Measurements from ENCODE around the gene CEP44. TPM values are rescaled to one million over a fixed set of nuclear protein-coding genes. Genes with fewer than 3 reads are reported as not detected.

The CEP44 gene
- total and polyA plus RNA-seq, 2 donors = 13.9 to 17.1 TPM

DNA sequence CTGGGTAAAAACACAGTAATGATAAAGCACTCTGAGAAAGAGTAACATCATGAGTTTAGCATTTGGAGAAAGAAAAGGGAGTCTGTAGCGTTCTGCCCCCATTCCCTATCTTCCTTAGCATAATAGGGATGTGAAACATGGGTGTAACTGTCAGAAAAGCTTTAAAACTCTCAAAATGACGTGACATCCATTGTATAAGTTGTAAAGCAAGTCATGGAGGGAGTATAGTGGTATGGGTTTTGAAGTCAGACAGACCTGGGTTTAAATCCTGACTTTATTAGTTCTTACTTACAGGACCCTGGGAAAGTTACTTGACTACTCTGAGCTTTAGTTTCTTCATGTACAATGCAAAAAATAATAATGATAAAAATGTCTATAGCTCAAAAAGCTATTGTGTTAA lies 17.3 kb upstream of the CEP44 start:
- no peaks in the 10 kb centered on the region for H3K27me3 ChIP-seq (ENCODE audit: control insufficient read depth in 2 of 2, insufficient read depth in 1 of 2, low read length in 1 of 2)
- H3K9me3 ChIP-seq (ENCODE audit: control insufficient read depth in 2 of 2, insufficient read depth in 1 of 2, low read length in 1 of 2) = no peaks in the 10 kb centered on the region
- H3K4me1 ChIP-seq (ENCODE audit: control insufficient read depth in 2 of 2, insufficient read depth in 2 of 2, low read length in 2 of 2) = no peaks in the 10 kb centered on the region
- DNase-seq (ENCODE audit: low read depth in 6 of 9, low spot score in 9 of 9) = no peak
- 95% methylated on average over 2 of the region's 2 CpGs for WGBS
- H3K36me3 ChIP-seq (ENCODE audit: control insufficient read depth in 2 of 2, insufficient read depth in 2 of 2, low read length in 1 of 2) = peaks cover 0 to 7% of the 10 kb centered on the region in 2 donors
- no peak overlapping the region for H3K27ac ChIP-seq (ENCODE audit: low read depth in 1 of 2, low read length in 1 of 2)
- no peak overlapping the region for H3K4me3 ChIP-seq (ENCODE audit: low read length in 2 of 2)

DNA sequence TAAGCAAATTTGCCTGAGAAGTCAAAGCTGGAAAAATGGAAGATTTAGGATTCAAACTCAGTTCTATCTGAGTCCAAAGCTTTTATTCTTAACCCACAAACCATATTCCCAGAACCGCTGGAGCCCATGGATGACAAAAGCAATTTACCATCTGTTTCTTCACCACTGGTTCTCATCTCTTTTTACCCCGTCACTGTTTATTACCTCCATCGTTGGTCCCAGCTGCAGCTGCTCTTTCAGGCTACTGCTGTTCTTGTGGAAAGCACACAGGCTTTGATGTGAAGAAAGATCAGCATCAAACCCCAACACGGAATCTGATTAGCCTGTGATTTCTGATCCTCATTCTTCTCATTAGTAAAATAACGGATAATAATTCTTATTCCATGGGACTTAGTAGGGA lies 9.8 kb upstream of the CEP44 start:
- no peaks in the 10 kb centered on the region for H3K9me3 ChIP-seq (ENCODE audit: control insufficient read depth in 2 of 2, insufficient read depth in 1 of 2, low read length in 1 of 2)
- no peak overlapping the region for H3K27ac ChIP-seq (ENCODE audit: low read depth in 1 of 2, low read length in 1 of 2)
- no peaks in the 10 kb centered on the region for H3K4me1 ChIP-seq (ENCODE audit: control insufficient read depth in 2 of 2, insufficient read depth in 2 of 2, low read length in 2 of 2)
- H3K36me3 ChIP-seq (ENCODE audit: control insufficient read depth in 2 of 2, insufficient read depth in 2 of 2, low read length in 1 of 2) = no peaks in the 10 kb centered on the region
- DNase-seq (ENCODE audit: low read depth in 6 of 9, low spot score in 9 of 9) = no peak
- no peaks in the 10 kb centered on the region for H3K27me3 ChIP-seq (ENCODE audit: control insufficient read depth in 2 of 2, insufficient read depth in 1 of 2, low read length in 1 of 2)
- WGBS = 90% methylated on average over 5 of the region's 5 CpGs
- no peak overlapping the region for H3K4me3 ChIP-seq (ENCODE audit: low read length in 2 of 2)

DNA sequence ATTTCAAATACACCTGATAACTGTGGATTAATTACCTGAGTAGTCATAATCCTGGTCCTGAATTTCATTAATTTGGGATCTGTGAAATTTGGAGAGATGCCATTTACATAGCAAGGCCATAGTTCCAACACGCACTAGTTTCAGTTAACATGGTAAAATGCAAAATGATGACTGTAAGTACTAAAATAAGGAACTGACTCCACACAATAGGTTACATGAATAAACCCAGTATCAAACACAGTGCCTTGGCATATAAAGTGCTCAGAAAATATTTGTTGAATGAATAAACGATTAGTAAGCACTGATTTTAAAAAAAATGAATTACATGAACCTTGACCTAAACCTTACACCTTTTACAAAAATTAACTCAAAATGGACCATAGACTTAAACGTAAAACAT lies 9.3 kb upstream of the CEP44 start:
- H3K4me3 ChIP-seq (ENCODE audit: low read length in 2 of 2) = no peak overlapping the region
- no peaks in the 10 kb centered on the region for H3K9me3 ChIP-seq (ENCODE audit: control insufficient read depth in 2 of 2, insufficient read depth in 1 of 2, low read length in 1 of 2)
- no peak for DNase-seq (ENCODE audit: low read depth in 6 of 9, low spot score in 9 of 9)
- WGBS = 99% methylated on average over 3 of the region's 3 CpGs
- no peaks in the 10 kb centered on the region for H3K4me1 ChIP-seq (ENCODE audit: control insufficient read depth in 2 of 2, insufficient read depth in 2 of 2, low read length in 2 of 2)
- no peaks in the 10 kb centered on the region for H3K27me3 ChIP-seq (ENCODE audit: control insufficient read depth in 2 of 2, insufficient read depth in 1 of 2, low read length in 1 of 2)
- no peak overlapping the region for H3K27ac ChIP-seq (ENCODE audit: low read depth in 1 of 2, low read length in 1 of 2)
- no peaks in the 10 kb centered on the region for H3K36me3 ChIP-seq (ENCODE audit: control insufficient read depth in 2 of 2, insufficient read depth in 2 of 2, low read length in 1 of 2)

DNA sequence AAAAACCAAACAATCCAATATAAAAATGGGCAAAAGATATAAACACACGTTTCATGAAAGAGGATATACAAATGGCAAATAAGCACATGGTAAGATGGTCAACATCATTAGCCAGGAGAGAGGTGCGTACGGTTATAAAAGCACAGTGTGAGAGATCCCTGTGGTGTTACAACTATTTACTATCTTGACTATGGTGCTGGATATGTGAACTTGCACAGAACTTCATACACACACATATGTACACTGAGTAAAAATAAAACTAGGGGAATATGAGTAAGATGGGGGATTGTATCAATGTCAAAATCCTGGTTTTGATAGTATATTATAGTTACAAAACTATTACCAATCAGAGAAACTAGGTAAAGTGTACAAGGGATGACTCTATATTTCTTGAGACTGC lies 8.6 kb upstream of the CEP44 start:
- H3K27me3 ChIP-seq (ENCODE audit: control insufficient read depth in 2 of 2, insufficient read depth in 1 of 2, low read length in 1 of 2) = no peaks in the 10 kb centered on the region
- no peak for DNase-seq (ENCODE audit: low read depth in 6 of 9, low spot score in 9 of 9)
- no peaks in the 10 kb centered on the region for H3K36me3 ChIP-seq (ENCODE audit: control insufficient read depth in 2 of 2, insufficient read depth in 2 of 2, low read length in 1 of 2)
- no peaks in the 10 kb centered on the region for H3K4me1 ChIP-seq (ENCODE audit: control insufficient read depth in 2 of 2, insufficient read depth in 2 of 2, low read length in 2 of 2)
- no peaks in the 10 kb centered on the region for H3K9me3 ChIP-seq (ENCODE audit: control insufficient read depth in 2 of 2, insufficient read depth in 1 of 2, low read length in 1 of 2)
- no peak overlapping the region for H3K27ac ChIP-seq (ENCODE audit: low read depth in 1 of 2, low read length in 1 of 2)
- H3K4me3 ChIP-seq (ENCODE audit: low read length in 2 of 2) = no peak overlapping the region
- WGBS = 98% methylated on average over 3 of the region's 3 CpGs

DNA sequence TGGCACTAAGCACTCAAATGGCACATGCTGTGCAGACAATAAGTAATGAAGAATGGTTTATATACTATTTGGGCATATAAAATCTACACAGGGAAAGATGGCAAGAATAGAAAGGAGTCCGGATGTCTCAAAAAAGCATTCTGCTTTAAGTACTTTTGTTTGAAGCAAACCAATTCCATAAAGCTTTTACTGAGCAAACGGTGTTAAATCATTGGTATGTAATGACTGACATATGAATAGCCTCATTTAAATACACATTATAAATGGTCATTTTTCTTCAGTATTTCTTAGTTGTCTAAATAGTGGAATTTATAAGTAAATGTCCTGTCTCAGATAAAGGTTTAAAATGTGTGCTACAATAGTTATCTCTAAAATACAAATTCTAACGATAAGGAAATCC lies 6.3 kb upstream of the CEP44 start:
- no peaks in the 10 kb centered on the region for H3K4me1 ChIP-seq (ENCODE audit: control insufficient read depth in 2 of 2, insufficient read depth in 2 of 2, low read length in 2 of 2)
- 96% methylated on average over 3 of the region's 3 CpGs for WGBS

DNA sequence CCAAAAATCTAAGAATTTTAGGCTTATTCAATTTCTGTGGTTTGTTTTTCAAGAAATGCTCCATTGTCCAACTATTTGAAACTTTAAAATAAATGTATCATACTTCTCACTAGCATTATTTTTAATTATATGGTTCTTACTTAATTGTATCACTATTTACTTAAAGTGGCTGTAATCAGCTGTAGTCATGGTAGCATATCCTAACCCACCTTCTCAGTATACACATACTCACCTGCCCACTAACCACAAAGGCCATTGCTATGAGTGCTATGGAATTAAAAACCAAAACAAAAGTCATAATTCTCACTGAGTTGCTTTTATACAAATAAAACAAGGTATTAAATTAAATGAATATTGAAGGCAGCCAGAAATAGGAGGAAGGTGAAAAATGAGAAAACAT lies 5.2 kb upstream of the CEP44 start:
- H3K27me3 ChIP-seq (ENCODE audit: control insufficient read depth in 2 of 2, insufficient read depth in 1 of 2, low read length in 1 of 2) = no peaks in the 10 kb centered on the region
- no peaks in the 10 kb centered on the region for H3K9me3 ChIP-seq (ENCODE audit: control insufficient read depth in 2 of 2, insufficient read depth in 1 of 2, low read length in 1 of 2)
- H3K36me3 ChIP-seq (ENCODE audit: control insufficient read depth in 2 of 2, insufficient read depth in 2 of 2, low read length in 1 of 2) = peaks cover 0 to 7% of the 10 kb centered on the region in 2 donors
- no peak overlapping the region for H3K27ac ChIP-seq (ENCODE audit: low read depth in 1 of 2, low read length in 1 of 2)
- DNase-seq (ENCODE audit: low read depth in 6 of 9, low spot score in 9 of 9) = no peak
- H3K4me3 ChIP-seq (ENCODE audit: low read length in 2 of 2) = no peak overlapping the region
- no peaks in the 10 kb centered on the region for H3K4me1 ChIP-seq (ENCODE audit: control insufficient read depth in 2 of 2, insufficient read depth in 2 of 2, low read length in 2 of 2)

More for the DNA sequence above, 6.3 kb upstream of the CEP44 start:
- no peak overlapping the region for H3K4me3 ChIP-seq (ENCODE audit: low read length in 2 of 2)
- no peaks in the 10 kb centered on the region for H3K9me3 ChIP-seq (ENCODE audit: control insufficient read depth in 2 of 2, insufficient read depth in 1 of 2, low read length in 1 of 2)
- DNase-seq (ENCODE audit: low read depth in 6 of 9, low spot score in 9 of 9) = no peak
- no peak overlapping the region for H3K27ac ChIP-seq (ENCODE audit: low read depth in 1 of 2, low read length in 1 of 2)
- H3K36me3 ChIP-seq (ENCODE audit: control insufficient read depth in 2 of 2, insufficient read depth in 2 of 2, low read length in 1 of 2) = peaks cover 0 to 7% of the 10 kb centered on the region in 2 donors
- no peaks in the 10 kb centered on the region for H3K27me3 ChIP-seq (ENCODE audit: control insufficient read depth in 2 of 2, insufficient read depth in 1 of 2, low read length in 1 of 2)

DNA sequence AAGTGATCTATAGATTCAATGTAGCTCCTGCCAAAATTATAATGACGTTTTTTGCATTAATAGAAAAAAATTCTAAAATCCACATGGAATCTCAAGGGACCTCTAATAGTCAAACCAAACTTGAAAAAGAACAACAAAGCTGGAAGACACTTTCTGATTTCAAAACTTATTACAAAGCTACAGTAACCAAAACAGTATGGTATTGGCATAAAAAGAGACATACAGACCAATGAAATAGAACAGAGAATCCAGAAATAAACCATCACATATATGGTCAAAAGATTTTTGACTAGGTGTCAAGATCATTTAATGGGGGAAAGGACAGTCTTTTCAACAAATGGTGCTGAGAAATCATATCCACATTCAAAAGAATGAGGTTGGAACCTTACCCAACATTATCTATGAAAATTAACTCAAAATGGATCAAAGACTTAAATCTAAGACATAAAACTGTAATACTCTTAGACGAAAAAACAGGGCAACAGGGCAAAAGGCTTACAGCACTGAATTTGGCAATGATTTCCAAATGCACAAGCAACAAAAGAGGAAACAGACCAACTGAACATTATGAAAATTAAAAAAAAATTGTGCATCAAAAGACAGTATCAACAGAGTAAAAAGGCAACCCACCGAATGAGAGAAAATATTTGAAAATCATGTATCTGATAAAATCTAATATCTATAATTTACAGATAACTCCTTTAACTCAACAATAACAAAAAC lies 4.1 kb upstream of the CEP44 start:
- H3K27ac ChIP-seq (ENCODE audit: low read depth in 1 of 2, low read length in 1 of 2) = no peak overlapping the region
- 96% methylated on average over 3 of the region's 3 CpGs for WGBS
- H3K36me3 ChIP-seq (ENCODE audit: control insufficient read depth in 2 of 2, insufficient read depth in 2 of 2, low read length in 1 of 2) = peaks cover 0 to 7% of the 10 kb centered on the region in 2 donors
- DNase-seq (ENCODE audit: low read depth in 6 of 9, low spot score in 9 of 9) = no peak
- no peak overlapping the region for H3K4me3 ChIP-seq (ENCODE audit: low read length in 2 of 2)
- peaks cover 0 to 4% of the 10 kb centered on the region in 2 donors for H3K4me1 ChIP-seq (ENCODE audit: control insufficient read depth in 2 of 2, insufficient read depth in 2 of 2, low read length in 2 of 2)
- H3K9me3 ChIP-seq (ENCODE audit: control insufficient read depth in 2 of 2, insufficient read depth in 1 of 2, low read length in 1 of 2) = no peaks in the 10 kb centered on the region
- no peaks in the 10 kb centered on the region for H3K27me3 ChIP-seq (ENCODE audit: control insufficient read depth in 2 of 2, insufficient read depth in 1 of 2, low read length in 1 of 2)

DNA sequence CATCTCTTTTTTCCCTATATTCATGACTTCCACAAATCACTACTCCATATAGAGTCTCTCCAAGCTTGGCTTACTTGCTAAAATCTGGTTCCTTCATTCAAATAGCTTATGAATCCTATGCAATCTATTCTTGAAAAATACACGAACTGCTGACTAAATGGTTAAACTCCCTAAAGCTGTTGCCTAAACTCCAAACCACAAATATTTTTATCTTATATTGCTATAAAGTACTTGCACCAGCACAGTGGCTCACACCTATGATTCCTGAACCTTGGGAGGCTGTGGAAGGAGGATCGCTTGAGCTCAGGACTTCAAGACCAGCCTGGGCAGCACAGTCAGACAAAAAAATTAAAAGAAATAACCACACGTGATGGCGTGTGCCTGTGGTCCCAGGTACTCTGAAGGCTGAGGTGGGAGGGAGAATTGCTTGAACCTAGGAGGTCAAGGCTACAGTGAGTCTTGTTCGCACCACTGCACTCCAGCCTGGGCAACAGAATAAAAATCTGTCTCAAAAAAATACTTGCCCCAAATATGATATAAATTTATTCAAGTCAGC lies 2.5 kb upstream of the CEP44 start:
- peaks cover 0 to 7% of the 10 kb centered on the region in 2 donors for H3K36me3 ChIP-seq (ENCODE audit: control insufficient read depth in 2 of 2, insufficient read depth in 2 of 2, low read length in 1 of 2)
- DNase-seq (ENCODE audit: low read depth in 6 of 9, low spot score in 9 of 9) = no peak
- 97% methylated on average over 5 of the region's 5 CpGs for WGBS
- H3K27me3 ChIP-seq (ENCODE audit: control insufficient read depth in 2 of 2, insufficient read depth in 1 of 2, low read length in 1 of 2) = no peaks in the 10 kb centered on the region
- H3K9me3 ChIP-seq (ENCODE audit: control insufficient read depth in 2 of 2, insufficient read depth in 1 of 2, low read length in 1 of 2) = no peaks in the 10 kb centered on the region
- no peak overlapping the region for H3K4me3 ChIP-seq (ENCODE audit: low read length in 2 of 2)
- peaks cover 0 to 8% of the 10 kb centered on the region in 2 donors for H3K4me1 ChIP-seq (ENCODE audit: control insufficient read depth in 2 of 2, insufficient read depth in 2 of 2, low read length in 2 of 2)
- no peak overlapping the region for H3K27ac ChIP-seq (ENCODE audit: low read depth in 1 of 2, low read length in 1 of 2)

DNA sequence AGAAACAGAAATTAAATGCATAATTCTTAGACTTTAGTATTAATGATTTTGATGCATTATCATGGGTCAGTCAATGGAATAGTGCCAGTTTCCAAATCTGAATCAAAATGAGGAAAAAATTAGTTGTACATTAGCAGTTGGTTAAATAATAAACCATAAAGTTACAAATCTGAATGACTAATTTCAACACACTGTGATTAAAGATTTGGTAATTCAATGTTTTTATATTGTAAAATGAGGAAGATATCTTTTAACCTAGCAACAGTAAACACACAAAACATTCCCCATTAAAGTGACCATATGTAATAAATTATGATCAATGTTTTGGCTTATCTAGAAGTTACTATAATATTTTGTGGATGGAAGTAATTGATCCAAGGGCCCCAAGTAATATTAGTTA lies 1.8 kb upstream of the CEP44 start:
- no peak overlapping the region for H3K4me3 ChIP-seq (ENCODE audit: low read length in 2 of 2)
- no peak overlapping the region for H3K27ac ChIP-seq (ENCODE audit: low read depth in 1 of 2, low read length in 1 of 2)
- H3K4me1 ChIP-seq (ENCODE audit: control insufficient read depth in 2 of 2, insufficient read depth in 2 of 2, low read length in 2 of 2) = peaks cover 0 to 8% of the 10 kb centered on the region in 2 donors
- H3K36me3 ChIP-seq (ENCODE audit: control insufficient read depth in 2 of 2, insufficient read depth in 2 of 2, low read length in 1 of 2) = peaks cover 0 to 9% of the 10 kb centered on the region in 2 donors
- H3K9me3 ChIP-seq (ENCODE audit: control insufficient read depth in 2 of 2, insufficient read depth in 1 of 2, low read length in 1 of 2) = no peaks in the 10 kb centered on the region
- no peaks in the 10 kb centered on the region for H3K27me3 ChIP-seq (ENCODE audit: control insufficient read depth in 2 of 2, insufficient read depth in 1 of 2, low read length in 1 of 2)
- no peak for DNase-seq (ENCODE audit: low read depth in 6 of 9, low spot score in 9 of 9)
